Inflammatory macrophage treated with lipopolysaccharide for 1 hour (primary cell): ENCODE results near the gene FBXO38.
A peak's percentile ranks its signal among the peaks of the same experiment; 100 is the strongest.

Experiments used
- DNase-seq, 2 donors: peaks; one replicate each; pipeline ENCODE4 v3.0.0-alpha.2; 2020 to 2022

FBXO38 gene

DNA sequence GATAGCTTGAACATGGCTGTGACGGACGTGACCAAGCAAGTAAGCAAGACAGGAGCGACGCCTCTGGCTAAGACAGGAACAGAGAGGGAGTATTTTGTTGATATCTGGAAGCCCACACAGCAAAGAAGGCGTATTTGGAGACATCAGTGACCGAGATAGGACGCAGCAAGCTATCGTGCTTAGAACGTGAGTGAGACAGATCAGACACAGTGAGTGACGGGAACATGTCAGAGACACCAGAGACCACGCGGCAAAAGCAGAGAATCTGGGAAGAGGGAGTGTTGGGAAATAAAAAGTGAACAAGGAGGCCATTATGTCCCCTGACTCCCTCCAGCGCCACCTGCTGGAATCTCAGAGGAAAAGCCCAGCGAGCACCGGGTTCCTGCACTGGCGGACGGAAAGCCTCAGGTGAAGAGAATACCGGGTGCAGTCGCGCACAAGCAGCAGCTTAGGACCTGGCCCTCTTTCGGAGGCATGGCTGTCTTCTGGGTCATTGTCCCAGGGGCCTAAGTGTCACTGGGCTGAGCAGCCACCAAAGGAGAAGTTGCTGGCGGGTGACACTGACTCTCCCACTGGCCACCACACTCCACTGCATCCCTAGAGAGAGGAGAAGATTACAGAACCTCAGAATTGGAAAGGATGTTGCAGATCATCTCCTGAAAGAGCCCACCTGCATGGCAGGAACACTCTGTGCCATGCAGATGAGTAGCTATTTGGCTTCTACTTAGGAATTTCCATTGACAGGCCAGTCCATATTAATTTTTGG, 99.1 kb downstream of the FBXO38 start:
- DNase-seq = peak; percentile 29 to 74

- DNase-seq = no peak
Observed at GRCh38 chr5:148483750-148484149, 100.0 kb downstream of the FBXO38 start.

- no peak for DNase-seq
Observed at GRCh38 chr5:148484651-148485050, 100.9 kb downstream of the FBXO38 start.

DNA sequence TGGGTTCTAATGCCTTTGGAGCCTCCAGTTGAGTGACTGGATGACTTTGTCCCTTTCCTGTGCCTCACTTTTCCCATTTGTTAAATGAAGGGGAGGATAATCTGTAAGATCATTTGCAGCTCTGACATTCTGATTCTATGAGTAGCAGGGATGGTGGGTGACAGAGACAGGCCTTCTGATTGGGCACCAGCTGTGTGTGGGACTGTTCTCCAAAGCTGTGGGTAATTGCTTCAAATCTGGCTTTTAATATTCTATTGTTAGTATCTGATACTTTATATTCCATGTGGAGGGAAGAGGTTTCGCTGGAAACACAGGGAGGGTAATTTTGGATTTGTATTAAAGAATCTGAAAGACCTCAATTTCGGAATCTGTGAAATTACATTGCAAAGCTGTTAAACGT, 102.7 kb downstream of the FBXO38 start:
- no peak for DNase-seq

DNA sequence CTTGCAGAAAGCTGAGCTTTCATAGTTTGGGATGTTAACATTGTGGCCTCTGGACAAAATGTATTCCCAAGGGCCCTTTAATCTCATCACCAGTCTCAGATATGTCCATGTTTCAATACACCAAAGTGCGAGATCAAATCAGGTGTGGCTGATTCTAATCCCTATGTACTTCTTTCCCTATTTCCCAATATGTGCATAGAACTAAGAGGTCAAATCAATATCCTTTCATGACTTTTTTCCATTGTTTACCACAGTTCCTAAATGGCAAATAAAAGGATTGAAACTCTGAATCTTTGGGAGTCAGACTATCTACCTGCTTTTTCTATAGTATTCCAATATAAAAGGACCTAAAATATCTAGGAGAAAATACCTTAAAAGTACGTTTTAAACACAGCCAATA, 105.0 kb downstream of the FBXO38 start:
- DNase-seq = no peak

GRCh38 chr5:148491015-148491792, 107.4 kb downstream of the FBXO38 start:
- DNase-seq = peak; percentile 10 to 56

DNA sequence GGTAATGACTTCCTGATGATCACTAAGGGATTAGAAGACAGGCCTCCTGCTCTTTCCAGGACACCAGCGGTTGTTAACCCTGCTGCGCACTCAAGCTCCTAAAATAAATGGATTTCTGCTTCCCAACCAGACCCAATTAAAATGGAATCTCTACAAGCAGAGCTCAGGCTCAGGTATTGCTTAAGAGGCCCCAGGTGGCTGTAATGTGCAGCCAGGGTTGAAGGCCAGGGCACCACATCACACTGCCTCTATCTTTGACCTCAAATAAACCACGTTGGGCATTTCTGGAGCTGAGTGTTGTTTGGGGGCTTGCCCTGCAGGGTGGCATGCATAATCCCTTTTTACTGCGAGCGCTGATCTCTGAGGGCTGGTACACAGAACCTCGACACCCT, 108.0 kb downstream of the FBXO38 start:
- no peak for DNase-seq

- no peak for DNase-seq
Observed at GRCh38 chr5:148492351-148492750, 108.6 kb downstream of the FBXO38 start.
